ENCODE results near the gene CHST11.
"Not testable (repeated sequence)": the region's sequence is repeated elsewhere in the genome, so short reads cannot be mapped to it uniquely, and the experiment has no call there.

The CHST11 gene

DNA sequence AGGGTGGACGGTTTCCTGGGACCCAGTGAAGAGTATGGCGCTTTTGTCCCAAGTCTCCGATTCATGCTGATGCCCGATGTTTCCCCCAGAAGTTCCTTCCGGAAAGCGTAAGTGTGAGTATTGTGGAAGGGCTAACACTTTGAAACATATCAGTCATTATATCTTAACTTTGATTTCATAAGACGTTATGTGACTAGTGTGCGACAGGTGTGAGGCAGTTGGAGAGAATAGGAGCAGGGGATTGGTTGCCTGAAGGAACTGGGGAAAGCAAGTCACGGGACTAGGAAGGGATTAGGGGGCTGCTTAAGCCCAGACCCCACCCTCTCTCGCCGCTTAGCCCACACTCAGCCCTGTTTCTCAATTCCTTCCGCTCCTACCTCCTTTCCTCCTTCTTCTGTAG is 154.9 kb downstream of the CHST11 start:
- no peak for DNase-seq

DNA sequence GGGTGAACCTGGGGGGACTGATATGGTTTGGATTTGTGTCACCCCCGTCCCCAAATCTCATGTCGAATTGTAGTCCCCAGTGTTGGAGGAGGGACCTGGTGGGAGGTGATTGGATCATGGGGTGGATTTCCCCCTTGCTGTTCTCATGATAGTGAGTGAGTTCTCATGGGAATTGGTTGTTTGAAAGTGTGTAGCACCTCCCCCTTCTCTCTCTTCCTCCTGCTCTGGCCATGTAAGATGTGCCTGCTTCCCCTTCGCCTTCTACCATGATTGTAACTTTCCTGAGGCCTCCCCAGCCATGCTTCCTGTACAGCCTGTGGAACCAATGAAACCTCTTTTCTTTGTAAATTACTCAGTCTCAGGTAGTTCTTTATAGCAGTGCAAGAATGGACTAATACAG is 156.6 kb downstream of the CHST11 start:
- not testable (repeated sequence) for DNase-seq

DNA sequence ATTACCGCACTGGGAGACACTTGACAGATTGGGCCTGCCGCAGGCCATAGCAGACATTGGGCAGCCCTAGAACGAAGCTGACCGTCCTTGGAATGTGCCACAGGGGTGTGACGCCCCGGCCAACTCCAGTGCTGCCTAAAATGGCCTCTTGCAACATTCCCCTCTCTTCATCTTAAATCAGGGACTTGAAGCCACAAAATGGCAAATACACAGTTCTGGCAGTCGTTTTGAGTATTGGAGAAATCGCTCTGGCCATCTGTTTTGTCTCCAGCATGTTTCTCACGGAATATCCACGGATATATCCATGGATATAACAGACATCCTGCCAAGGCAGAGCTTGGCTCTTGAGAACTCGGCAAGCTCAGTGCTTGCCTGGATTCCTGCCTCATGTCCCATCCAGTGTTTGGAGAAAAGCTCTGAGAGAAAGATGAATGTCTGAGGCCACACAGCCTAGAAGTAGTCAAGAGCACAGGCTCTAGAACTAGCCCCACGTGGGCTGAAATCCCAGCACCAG is 158.4 kb downstream of the CHST11 start:
- no peak for DNase-seq

DNA sequence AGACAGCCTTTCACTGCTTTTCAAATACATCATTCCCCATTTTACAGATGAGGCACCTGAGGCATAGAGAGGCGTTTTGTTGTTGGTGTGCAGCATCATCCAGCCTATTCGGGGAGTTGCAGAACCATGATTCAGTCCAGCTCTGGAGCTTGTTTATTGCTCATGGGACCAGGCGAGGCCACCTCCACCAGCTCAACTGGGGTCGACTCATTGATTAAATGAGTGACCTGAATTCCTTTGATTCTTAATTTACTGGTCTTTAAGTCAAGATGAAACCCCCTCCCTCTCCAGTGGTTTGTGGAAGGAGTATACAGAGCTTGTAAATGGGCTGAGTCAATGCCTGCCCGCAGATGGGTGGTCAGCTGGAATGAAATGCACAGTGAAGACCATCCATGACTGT is 161.9 kb downstream of the CHST11 start:
- DNase-seq, result no peak

DNA sequence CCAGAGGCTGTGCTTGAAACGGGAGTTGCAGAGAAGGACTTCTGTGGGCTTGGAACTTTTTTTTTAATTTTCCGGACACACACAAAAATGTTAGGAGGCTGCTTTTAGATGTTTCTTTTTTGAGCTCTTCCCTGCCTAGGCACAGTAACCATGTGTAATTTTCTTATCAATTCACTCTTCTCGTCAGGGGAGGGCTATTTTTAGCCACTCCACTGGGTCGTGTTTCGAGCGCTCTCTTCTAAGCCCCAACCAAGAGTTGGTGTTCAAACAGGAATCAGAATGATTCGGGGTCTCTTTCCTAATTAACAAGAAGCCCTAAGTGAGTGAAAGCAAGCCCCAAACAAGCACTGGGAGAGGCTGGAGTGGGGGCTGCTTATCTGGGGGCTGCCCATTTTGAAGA is 162.6 kb downstream of the CHST11 start:
- no peak for DNase-seq

GRCh38 chr12:104620837-104621531 is 164.2 kb downstream of the CHST11 start:
- no peak for DNase-seq

DNA sequence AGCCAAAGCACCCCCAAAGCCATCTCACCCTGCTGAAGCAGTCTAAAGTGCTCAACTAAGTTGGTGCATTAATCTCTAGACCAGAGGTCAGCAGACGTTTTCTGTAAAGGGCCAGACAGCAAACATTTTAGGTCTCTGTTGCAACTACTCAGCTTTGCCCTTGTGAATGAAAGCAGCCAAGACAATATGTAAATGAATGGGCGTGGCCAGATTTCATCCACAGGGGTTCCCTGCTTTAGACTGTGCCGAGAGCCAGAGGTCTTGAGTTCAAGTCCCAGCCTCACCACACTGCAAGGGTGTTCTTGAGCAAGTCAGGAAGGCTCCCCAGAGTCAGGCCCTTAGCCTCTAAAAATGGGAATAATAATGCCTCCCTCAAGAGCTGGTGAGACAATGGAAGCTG is 166.2 kb downstream of the CHST11 start:
- no peak for DNase-seq

DNA sequence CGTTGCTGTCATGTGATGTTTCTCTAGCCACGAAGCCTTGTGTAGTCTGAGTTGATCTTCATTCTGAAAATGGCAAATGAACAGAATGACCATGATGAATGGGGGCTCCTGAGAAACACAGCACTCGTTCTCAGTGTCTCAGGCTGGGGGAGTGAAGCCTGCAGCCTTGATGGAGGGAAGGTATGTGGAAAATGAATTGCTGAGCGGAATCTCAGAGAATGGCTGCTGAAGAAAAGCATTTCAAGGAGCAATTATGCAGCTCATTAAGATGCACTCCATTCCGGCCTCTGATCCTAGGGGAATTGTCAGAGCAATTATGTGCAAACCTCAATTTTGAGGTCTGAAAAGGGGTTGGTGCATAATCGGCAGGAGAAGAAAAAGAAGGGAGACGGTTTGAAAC is 167.1 kb downstream of the CHST11 start:
- no peak for DNase-seq

- DNase-seq, result no peak
Measured at GRCh38 chr12:104624529-104624928, 167.8 kb downstream of the CHST11 start.

DNA sequence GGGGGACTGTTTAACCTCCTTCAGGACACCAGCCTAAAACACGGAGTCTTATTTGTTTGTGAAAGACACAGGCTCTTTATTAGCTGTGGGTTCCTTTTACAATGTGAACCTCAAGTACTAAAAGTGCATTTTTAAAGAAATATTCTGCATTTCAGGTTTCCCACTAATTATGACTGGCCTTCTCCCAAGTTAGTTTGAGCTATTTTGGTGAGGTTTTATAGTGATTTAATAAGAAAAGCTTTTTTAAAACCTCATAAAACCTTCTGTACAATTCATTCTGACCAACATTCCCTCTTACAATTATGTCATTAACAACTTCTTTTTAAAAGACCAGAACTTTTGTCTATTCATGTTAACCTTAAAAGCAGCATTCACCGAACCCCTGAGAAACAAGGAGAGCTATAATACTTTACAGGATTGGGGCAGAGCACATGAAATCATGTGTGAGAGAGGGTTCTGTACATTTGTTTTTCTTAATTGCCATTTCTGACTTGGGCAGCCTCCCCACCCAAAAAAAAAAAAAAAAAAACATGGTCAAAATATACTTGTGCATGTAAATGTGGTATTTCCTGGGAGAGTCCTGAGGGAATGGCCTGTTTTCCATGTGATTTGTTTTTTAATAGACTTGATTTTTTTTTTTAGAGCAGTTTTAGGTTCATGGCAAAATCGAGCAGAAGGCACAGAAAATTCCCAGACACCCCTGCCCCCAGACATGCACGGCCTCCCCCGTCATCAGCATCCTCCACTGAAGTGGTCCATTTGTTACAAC is 169.5 kb downstream of the CHST11 start:
- no peak for DNase-seq

GRCh38 chr12:104627231-104627989 is 170.7 kb downstream of the CHST11 start:
- DNase-seq, result no peak

GRCh38 chr12:104627990-104628830 is 171.5 kb downstream of the CHST11 start:
- DNase-seq, result no peak

DNA sequence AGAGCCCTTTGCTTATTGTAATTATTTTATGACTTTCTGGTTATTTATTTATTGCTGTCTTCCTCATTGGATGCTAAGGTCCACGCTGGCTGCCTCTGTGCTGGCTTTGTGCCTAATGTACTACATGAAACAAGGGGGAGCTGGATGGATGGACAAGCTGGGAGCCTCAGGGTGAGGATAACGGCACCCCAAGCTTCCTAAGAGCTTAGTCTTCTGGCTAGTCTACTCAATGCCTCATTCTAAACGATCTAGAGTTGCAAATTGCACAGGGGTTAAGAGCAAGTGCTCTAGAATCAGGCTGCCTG is 172.0 kb downstream of the CHST11 start:
- no peak for DNase-seq

GRCh38 chr12:104630230-104630670 is 173.5 kb downstream of the CHST11 start:
- DNase-seq, result no peak

DNA sequence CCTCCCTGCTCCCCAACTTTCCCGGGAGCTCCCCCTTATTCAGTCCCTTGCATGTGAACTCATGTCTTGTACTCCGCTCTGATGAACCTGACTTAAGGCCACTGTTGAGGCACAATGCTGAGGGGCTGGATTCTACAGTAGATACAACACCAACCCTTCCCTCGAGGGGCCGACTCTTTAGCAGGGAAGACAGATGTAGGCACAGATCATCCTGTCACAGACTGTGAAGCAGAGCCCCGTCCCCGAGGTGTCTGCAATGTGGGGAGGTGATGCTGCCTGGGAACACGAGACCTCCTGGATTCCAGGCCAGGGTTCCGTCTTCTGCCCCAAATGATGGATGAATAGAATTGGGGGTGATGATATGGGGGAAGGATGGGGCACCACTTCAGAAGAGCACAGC is 175.1 kb downstream of the CHST11 start:
- no peak for DNase-seq

- no peak for DNase-seq
Measured at GRCh38 chr12:104632724-104633201, 176.0 kb downstream of the CHST11 start.

DNA sequence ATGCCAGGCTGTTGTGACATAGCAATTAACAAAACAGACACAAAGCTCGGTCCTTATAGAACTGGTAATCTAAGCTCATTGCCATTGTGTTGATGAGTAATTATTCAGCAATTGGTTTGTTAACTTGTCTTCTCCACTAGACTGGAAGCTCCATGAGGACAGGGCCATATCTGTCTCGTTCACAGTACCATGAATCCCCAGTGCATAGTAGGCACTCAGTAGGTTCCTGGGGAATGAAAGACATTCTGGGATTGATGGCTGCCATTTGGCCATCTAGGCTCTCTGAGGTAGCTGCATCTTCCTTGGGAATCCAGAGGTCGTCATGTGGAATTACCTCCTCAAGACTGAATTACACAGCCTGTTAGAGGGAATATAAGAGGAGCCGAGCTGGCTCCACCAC is 177.3 kb downstream of the CHST11 start:
- no peak for DNase-seq

- DNase-seq, result no peak
Measured at GRCh38 chr12:104634852-104635251, 178.1 kb downstream of the CHST11 start.

- DNase-seq, result no peak
Measured at GRCh38 chr12:104635607-104636343, 179.0 kb downstream of the CHST11 start.

- no peak for DNase-seq
Measured at GRCh38 chr12:104636496-104636895, 179.7 kb downstream of the CHST11 start.

DNA sequence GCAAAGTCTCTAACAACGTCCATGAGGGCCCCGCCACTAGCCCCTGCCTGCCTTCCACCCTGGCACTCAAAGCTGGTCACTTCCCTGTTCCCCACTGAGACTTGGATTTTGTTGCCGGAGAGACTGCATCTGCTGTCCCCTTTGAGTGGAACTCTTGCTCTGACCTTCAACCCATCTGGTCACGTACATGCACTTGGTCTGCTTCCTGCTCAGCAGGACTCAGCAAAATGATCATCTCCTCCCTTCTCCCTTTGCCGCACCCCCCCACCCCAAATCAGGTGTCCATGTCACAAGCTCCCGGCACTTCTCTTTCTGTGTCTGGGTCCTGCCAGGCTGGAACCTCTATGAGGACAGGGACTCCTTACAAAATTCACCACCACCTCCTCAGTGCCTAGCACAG is 180.9 kb downstream of the CHST11 start:
- DNase-seq, result no peak
